K562 (cell line): ENCODE measurements around the gene ELP5. TPM values are rescaled to one million over a fixed set of nuclear protein-coding genes. Genes with fewer than 3 reads are reported as not detected.
A peak's percentile ranks its signal among the peaks of the same experiment; 100 is the strongest.

Source experiments
- ATAC-seq: fragments of 200-7000 bp; cut with Tn5 transposase; 3 replicates; pipeline ENCODE4 v1.9.1; 2020; ENCODE audit warnings: moderate library complexity
- BruUV-seq: library from RNA; stranded (reverse); fragments of 400-500 nt; replicated peaks from 2 replicates; lab custom pipeline; 2021; lab: Mats Ljungman, UMichigan
- CTCF ChIA-PET: fragments of 300-600 bp; formaldehyde crosslinking; extraction: SDS; loops from one replicate; lab custom pipeline; 2021; ENCODE audit warnings: low intra/inter-chr PET ratio; lab: Yijun Ruan, JAX
- POLR2A ChIA-PET: fragments of 300-600, 350-650 bp; sonication (Branson Sonifier 250); formaldehyde crosslinking; extraction: SDS; loops from one replicate; lab custom pipeline; 2021; ENCODE audit warnings: antibody characterized with exemption, inconsistent platforms; lab: Yijun Ruan, JAX
- DNase-seq, 4 experiments: peaks; one replicate each; pipeline versions ENCODE4 v3.0.0 to v3.0.0-alpha.2; 2011 to 2018; ENCODE audit warnings: low spot score in 3 of 4, mixed read lengths in 3 of 4; ENCODE audit errors: extremely low read depth in 1 of 4
- FAIRE-seq: peaks from 2 replicates; lab custom pipeline; 2011; peaks lifted over from hg19 to GRCh38; lab: Jason Lieb, UNC
- H2AFZ ChIP-seq: 2 replicates; pipeline ENCODE4 v1.6.0; 2011; ENCODE audit warnings: low read depth, low read length, control low read depth, inconsistent platforms
- H3K27ac ChIP-seq: fragments of 200-600 bp; 3 replicates; pipeline ENCODE4 v1.8.0; 2011; ENCODE audit warnings: low read depth, mild to moderate bottlenecking, control low read depth, inconsistent platforms, low read length, moderate library complexity, mixed read lengths; ENCODE audit errors: extremely low read depth
- H3K27me3 ChIP-seq, 2 experiments: fragments of 300-600 bp in 1 of 2; 2 replicates in 1 of 2; 3 replicates in 1 of 2; pipeline versions ENCODE4 v1.6.0 to v1.8.0; 2011; ENCODE audit warnings: inconsistent platforms in 2 of 2, low read length in 2 of 2, mild to moderate bottlenecking in 1 of 2, mixed read lengths in 1 of 2, moderate library complexity in 1 of 2; ENCODE audit not compliant: control insufficient read depth in 2 of 2, insufficient read depth in 2 of 2
- H3K36me3 ChIP-seq: fragments of 300-600 bp; 3 replicates; pipeline ENCODE4 v1.8.0; 2011; ENCODE audit warnings: mild to moderate bottlenecking, low read length, inconsistent platforms; ENCODE audit not compliant: control insufficient read depth, insufficient read depth
- H3K4me1 ChIP-seq, 2 experiments: fragments of 200-600 bp in 1 of 2; replicated peaks in 1 of 2; 2 replicates in 1 of 2; 3 replicates in 1 of 2; pipeline versions ENCODE4 v1.5.1 to v1.8.0; 2011; ENCODE audit warnings: inconsistent platforms in 2 of 2, low read length in 2 of 2, mild to moderate bottlenecking in 1 of 2, mixed read lengths in 1 of 2, moderate library complexity in 1 of 2; ENCODE audit not compliant: control insufficient read depth in 2 of 2, insufficient read depth in 2 of 2
- H3K4me2 ChIP-seq: 2 replicates; pipeline ENCODE4 v1.6.1; 2011; ENCODE audit warnings: low read length, control low read depth, inconsistent platforms, mixed read lengths; ENCODE audit not compliant: insufficient read depth
- H3K4me3 ChIP-seq: fragments of 200-600 bp; sonication (generic), shearing (Covaris generic); 2 replicates; pipeline ENCODE4 v1.5.1; 2016; ENCODE audit warnings: control low read depth, inconsistent platforms
- H3K79me2 ChIP-seq: fragments of 200-600 bp; 3 replicates; pipeline ENCODE4 v1.8.0; 2011; ENCODE audit warnings: low read length, inconsistent platforms; ENCODE audit not compliant: control insufficient read depth, insufficient read depth
- H3K9ac ChIP-seq, 2 experiments: 2 replicates each; pipeline versions ENCODE4 v1.6.0 to v1.6.1; 2011; ENCODE audit warnings: low read depth in 2 of 2, low read length in 2 of 2, control low read depth in 1 of 2, inconsistent platforms in 1 of 2, mild to moderate bottlenecking in 1 of 2, mixed read lengths in 1 of 2; ENCODE audit not compliant: insufficient read depth in 1 of 2
- H3K9me1 ChIP-seq: one replicate; pipeline ENCODE4 v1.6.0; 2011; ENCODE audit warnings: inconsistent platforms, mild to moderate bottlenecking, low read length, moderate library complexity; ENCODE audit not compliant: control insufficient read depth, insufficient read depth
- H3K9me3 ChIP-seq: replicated peaks from 2 replicates; pipeline ENCODE4 v1.5.1; 2011; ENCODE audit warnings: low read depth, low read length, inconsistent platforms; ENCODE audit not compliant: control insufficient read depth, insufficient read depth
- H4K20me1 ChIP-seq: replicated peaks from 2 replicates; pipeline ENCODE4 v1.6.1; 2011; ENCODE audit warnings: low read length, inconsistent platforms, mixed read lengths; ENCODE audit not compliant: control insufficient read depth, insufficient read depth
- CREB5 ChIP-seq: fragments of 250-450 bp; sonication (Bioruptor Pico); IDR thresholded peaks from 2 replicates; pipeline ENCODE4 v1.5.0; 2020; ENCODE audit warnings: mild to moderate bottlenecking
- KDM5B ChIP-seq: fragments of 200-600 bp; sonication (generic); IDR thresholded peaks from 2 replicates; pipeline ENCODE4 v1.6.1; 2012; ENCODE audit warnings: low read depth, mild to moderate bottlenecking, moderate library complexity, low read length, control low read depth, inconsistent platforms; ENCODE audit not compliant: insufficient replicate concordance
- OTX1 ChIP-seq: fragments of 450-650 bp; formaldehyde crosslinking; IDR thresholded peaks from 2 replicates; pipeline ENCODE4 v1.4.0; 2022; ENCODE audit warnings: mild to moderate bottlenecking
- RBM17 ChIP-seq: fragments of 200-400 bp; formaldehyde crosslinking; IDR thresholded peaks from 2 replicates; pipeline ENCODE4 v1.6.1; 2017; ENCODE audit warnings: low read depth, mild to moderate bottlenecking, low read length, borderline replicate concordance
- TCF3 ChIP-seq: sonication (generic); formaldehyde crosslinking; IDR thresholded peaks from 2 replicates; pipeline ENCODE4 v1.4.0; 2020; ENCODE audit warnings: mild to moderate bottlenecking, missing genetic modification reagents
- WGBS: fragments of 100-300 bp; shearing (Covaris generic); methylation state at CpG from one replicate; pipeline ENCODE4 v1.1.6; 2016; ENCODE audit warnings: low coverage, mixed read lengths; ENCODE audit not compliant: insufficient coverage; ENCODE audit errors: missing lambda C conversion rate; 5-methylcytosine and 5-hydroxymethylcytosine counted together
- in situ Hi-C: fragments of 300-500 bp; cut with MboI; formaldehyde crosslinking; loops from 4 replicates; pipeline ENCODE4 v1.15.0; 2018; ENCODE audit warnings: inconsistent platforms, mixed read lengths
- intact Hi-C: fragments of 100-400 bp; cut with micrococcal nuclease; formaldehyde crosslinking; loops from 2 replicates; pipeline ENCODE4 v1.14.2; 2022
- polyA plus RNA-seq, 8 experiments: library from polyadenylated mRNA; depleted of rRNA in 4 of 8; stranded (reverse) in 5 of 8; unstranded in 3 of 8; fragments of >200 nt; fragmentation: Nextera tagmentation in 2 of 8; fragmentation: Illumina TruSeq in 1 of 8; extraction: Ambion mirVana in 2 of 8; extraction: Trizol in 1 of 8; gene quantifications; 2 replicates each; pipeline versions ENCODE4 v1.2.1 to v1.2.3, GENCODE V29; 2011 to 2014; ENCODE audit warnings: inconsistent platforms in 1 of 8, missing spikeins in 1 of 8
- total RNA-seq, 7 experiments: library from RNA; depleted of rRNA in 6 of 7; stranded (reverse); fragments of >200 nt in 6 of 7; fragmentation: Illumina TruSeq in 2 of 7; extraction: Trizol in 2 of 7; gene quantifications; 2 replicates each; pipeline versions ENCODE4 v1.2.1 to v1.2.3, GENCODE V29; 2011 to 2021; ENCODE audit warnings: low replicate concordance in 1 of 7

Gene ELP5
- total and polyA plus RNA-seq, 9 of the 15 experiments (the other 6 are each of a cell fraction or from before 2014, with no cell fraction given), result 25.7 to 77.9 (median 52.9) TPM

- ATAC-seq (no peak), FAIRE-seq (no peak), DNase-seq (no peak)
- H3K4me1 ChIP-seq, result peaks cover 39 to 56% of the 10 kb centered on the region in 2 experiments
- peaks cover 6% of the 10 kb centered on the region for H4K20me1 ChIP-seq
- peaks cover 6% of the 10 kb centered on the region for H3K9me1 ChIP-seq
- no peak overlapping the region for H2AFZ ChIP-seq
- H3K79me2 ChIP-seq, result peaks cover 56% of the 10 kb centered on the region
- ChIA-PET CTCF (no interaction called here), POLR2A (interaction anchor here (0.6 to 0.7 kb wide), 2 partner anchors 10 to 136 kb away, joined by 3 to 4 read pairs; no protein-coding TSS in a partner anchor)
- peak overlapping the region; percentile 52; the same call in 1 of the 3 replicates for H3K27ac ChIP-seq
- H3K9ac ChIP-seq, result peak overlapping the region in 1 of 2 experiments; percentile 82; a peak in 1 of 4 replicates
- in situ Hi-C loops, result no loop called here
- BruUV-seq, result TSS peak; percentile 38
- peak overlapping the region; percentile 44 for H3K4me3 ChIP-seq
- H3K4me2 ChIP-seq, result peak overlapping the region; percentile 73
- no peaks in the 10 kb centered on the region for H3K27me3 ChIP-seq
- peaks cover 11% of the 10 kb centered on the region; the same call in 2 of the 3 replicates for H3K36me3 ChIP-seq
- WGBS, result 5% methylated on average over 7 of the region's 7 CpGs
- intact Hi-C loops, result no loop called here
- no peaks in the 10 kb centered on the region for H3K9me3 ChIP-seq
- TF ChIP-seq CREB5 (no peak), OTX1 (CRISPR knock-in tag) (no peak), KDM5B (peak; percentile 11), RBM17 (no peak), TCF3 (CRISPR knock-in tag) (no peak)
These were observed 35.5 kb upstream of the ELP5 start for GRCh38 chr17:7216242-7217112.
